NB4 (cell line): ENCODE measurements around the gene MYO16.
"Not testable (repeated sequence)": the region's sequence is repeated elsewhere in the genome, so short reads cannot be mapped to it uniquely, and the experiment has no call there.

Experiments used
- DNase-seq: peaks from one replicate; pipeline ENCODE4 v3.0.0; 2010; ENCODE audit warnings: low read depth
- H3K4me3 ChIP-seq: one replicate; pipeline ENCODE4 v1.5.1; 2011; ENCODE audit warnings: mild to moderate bottlenecking, low read depth, low read length, moderate library complexity
- CTCF ChIP-seq: IDR thresholded peaks from one replicate; pipeline ENCODE4 v1.5.1; 2012; ENCODE audit warnings: low read depth, low read length
- MAX ChIP-seq: IDR thresholded peaks from 2 replicates; pipeline ENCODE4 v1.6.1; 2011; ENCODE audit warnings: low read depth, low read length
- MYC ChIP-seq: IDR thresholded peaks from 2 replicates; pipeline ENCODE4 v1.6.1; 2011; ENCODE audit warnings: low read depth, low read length
- POLR2A ChIP-seq: IDR thresholded peaks from 2 replicates; pipeline ENCODE4 v1.6.1; 2011; ENCODE audit warnings: mild to moderate bottlenecking; ENCODE audit not compliant: insufficient read length; ENCODE audit errors: extremely low read depth

MYO16 gene

GRCh38 chr13:109091249-109091648, 461.8 kb downstream of the MYO16 start:
- DNase-seq = no peak
- H3K4me3 ChIP-seq = no peak overlapping the region
- TF ChIP-seq CTCF (no peak), MYC (no peak), POLR2A (no peak), MAX (no peak)

GRCh38 chr13:109092186-109092585, 462.8 kb downstream of the MYO16 start:
- not testable (repeated sequence) for DNase-seq

GRCh38 chr13:109093998-109094397, 464.6 kb downstream of the MYO16 start:
- no peak overlapping the region for H3K4me3 ChIP-seq
- peak; percentile 9 for DNase-seq
- no peak for TF ChIP-seq CTCF
- TF ChIP-seq MYC = no peak
- TF ChIP-seq POLR2A = no peak
- no peak for TF ChIP-seq MAX

More at GRCh38 chr13:109092186-109092585, 462.8 kb downstream of the MYO16 start:
- H3K4me3 ChIP-seq = not testable (repeated sequence)

- H3K4me3 ChIP-seq = no peak overlapping the region
- TF ChIP-seq MYC (no peak), CTCF (no peak), POLR2A (no peak), MAX (no peak)
- no peak for DNase-seq
Observed at GRCh38 chr13:109095126-109095525, 465.7 kb downstream of the MYO16 start.

- no peak overlapping the region for H3K4me3 ChIP-seq
- TF ChIP-seq POLR2A (no peak), MAX (no peak), MYC (no peak), CTCF (no peak)
- DNase-seq = no peak
Observed at GRCh38 chr13:109096101-109096500, 466.7 kb downstream of the MYO16 start.

GRCh38 chr13:109100705-109101304, 471.4 kb downstream of the MYO16 start:
- DNase-seq = no peak
- TF ChIP-seq POLR2A (no peak), MYC (no peak), MAX (no peak), CTCF (no peak)
- no peak overlapping the region for H3K4me3 ChIP-seq
